Subcutaneous abdominal adipose tissue (tissue), 5 donors: Measurements from ENCODE around the gene HACE1.
A peak's percentile ranks its signal among the peaks of the same experiment; 100 is the strongest.
"Not testable (repeated sequence)": the region's sequence is repeated elsewhere in the genome, so short reads cannot be mapped to it uniquely, and the experiment has no call there.

Experiments
- H3K27ac ChIP-seq: one replicate; pipeline ENCODE4 v1.7.0; 2013; ENCODE audit warnings: low read depth, mild to moderate bottlenecking, inconsistent platforms, low read length, moderate library complexity
- H3K27me3 ChIP-seq, 5 donors: one replicate each; pipeline ENCODE4 v1.7.0; 2013; ENCODE audit warnings: low read length in 5 of 5, inconsistent platforms in 1 of 5; ENCODE audit not compliant: control insufficient read depth in 5 of 5, insufficient read depth in 4 of 5
- H3K36me3 ChIP-seq, 5 donors: one replicate each; pipeline ENCODE4 v1.7.0; 2013; ENCODE audit warnings: low read length in 5 of 5; ENCODE audit not compliant: control insufficient read depth in 5 of 5, insufficient read depth in 5 of 5
- H3K4me1 ChIP-seq, 5 donors: one replicate each; pipeline ENCODE4 v1.7.0; 2013; ENCODE audit warnings: low read length in 5 of 5, mild to moderate bottlenecking in 3 of 5, moderate library complexity in 1 of 5; ENCODE audit not compliant: control insufficient read depth in 5 of 5, insufficient read depth in 5 of 5
- H3K4me3 ChIP-seq, 5 donors: one replicate each; pipeline ENCODE4 v1.7.0; 2013; ENCODE audit warnings: low read length in 5 of 5, low read depth in 1 of 5
- H3K9ac ChIP-seq, 5 donors: one replicate each; pipeline ENCODE4 v1.7.0; 2013; ENCODE audit warnings: low read length in 5 of 5, mild to moderate bottlenecking in 4 of 5, moderate library complexity in 3 of 5
- H3K9me3 ChIP-seq, 5 donors: one replicate each; pipeline ENCODE4 v1.7.0; 2013; ENCODE audit warnings: low read length in 5 of 5; ENCODE audit not compliant: control insufficient read depth in 5 of 5
- donor health status: healthy.
- donor health status: healthy.
- donor health status: healthy.
- donor health status: healthy.
- donor health status: healthy.

The HACE1 gene

GRCh38 chr6:104881964-104882668 is 22.4 kb upstream of the HACE1 start:
- no peak overlapping the region for H3K9ac ChIP-seq
- H3K4me1 ChIP-seq: no peaks in the 10 kb centered on the region
- no peaks in the 10 kb centered on the region for H3K36me3 ChIP-seq
- H3K27me3 ChIP-seq: no peaks in the 10 kb centered on the region
- H3K4me3 ChIP-seq: no peak overlapping the region
- H3K27ac ChIP-seq: no peak overlapping the region
- H3K9me3 ChIP-seq: no peaks in the 10 kb centered on the region

GRCh38 chr6:104862456-104862855 is 2.7 kb upstream of the HACE1 start:
- Histone ChIP-seq H3K27ac (no peak overlapping the region), H3K27me3 (peaks cover 0 to 2% (median 0%) of the 10 kb centered on the region in 5 donors), H3K9me3 (no peaks in the 10 kb centered on the region)

GRCh38 chr6:104860221-104860620 is 502 bp upstream of the HACE1 start:
- Histone ChIP-seq H3K4me1 (peaks cover 3 to 16% (median 11%) of the 10 kb centered on the region in 5 donors), H3K36me3 (no peaks in the 10 kb centered on the region), H3K9me3 (no peaks in the 10 kb centered on the region), H3K9ac (peak overlapping the region in 4 of 5 donors; percentile 39 to 89 (median 73)), H3K27ac (peak overlapping the region; percentile 57), H3K4me3 (peak overlapping the region; percentile 62 to 93 (median 84)), H3K27me3 (no peaks in the 10 kb centered on the region)

More at GRCh38 chr6:104862456-104862855, 2.7 kb upstream of the HACE1 start:
- H3K4me1 ChIP-seq: peaks cover 3 to 16% (median 11%) of the 10 kb centered on the region in 5 donors
- H3K9ac ChIP-seq: no peak overlapping the region
- no peaks in the 10 kb centered on the region for H3K36me3 ChIP-seq
- no peak overlapping the region for H3K4me3 ChIP-seq

DNA sequence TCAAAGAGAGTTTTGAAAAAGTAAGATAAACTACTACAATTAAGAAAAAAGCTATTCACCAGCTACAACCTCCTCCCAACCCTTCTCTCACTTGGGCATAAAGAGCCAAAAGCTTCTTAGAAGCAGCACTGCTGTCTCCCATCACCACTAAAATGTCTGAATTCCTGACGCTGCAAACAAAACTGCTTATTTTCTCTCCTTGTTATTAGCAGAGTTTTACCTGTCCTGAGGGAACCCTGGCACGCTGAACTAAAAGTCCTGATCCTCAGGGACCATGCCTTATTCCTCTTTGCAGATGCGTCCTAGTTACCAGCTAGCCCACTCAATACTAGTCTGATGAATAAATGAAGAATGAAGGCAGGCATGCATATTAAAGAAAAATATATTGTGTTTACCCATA is 1.1 kb downstream of the HACE1 start:
- H3K4me3 ChIP-seq: peak overlapping the region; percentile 73 to 93 (median 84)
- no peaks in the 10 kb centered on the region for H3K27me3 ChIP-seq
- H3K27ac ChIP-seq: peak overlapping the region; percentile 57
- no peaks in the 10 kb centered on the region for H3K36me3 ChIP-seq
- peaks cover 3 to 16% (median 11%) of the 10 kb centered on the region in 5 donors for H3K4me1 ChIP-seq
- peak overlapping the region; percentile 77 to 91 (median 87) for H3K9ac ChIP-seq
- H3K9me3 ChIP-seq: no peaks in the 10 kb centered on the region

- Histone ChIP-seq H3K4me1 (peaks cover 3 to 16% (median 11%) of the 10 kb centered on the region in 5 donors), H3K9me3 (no peaks in the 10 kb centered on the region), H3K9ac (no peak overlapping the region)
These were observed 4.2 kb downstream of the HACE1 start for GRCh38 chr6:104855507-104855906.

DNA sequence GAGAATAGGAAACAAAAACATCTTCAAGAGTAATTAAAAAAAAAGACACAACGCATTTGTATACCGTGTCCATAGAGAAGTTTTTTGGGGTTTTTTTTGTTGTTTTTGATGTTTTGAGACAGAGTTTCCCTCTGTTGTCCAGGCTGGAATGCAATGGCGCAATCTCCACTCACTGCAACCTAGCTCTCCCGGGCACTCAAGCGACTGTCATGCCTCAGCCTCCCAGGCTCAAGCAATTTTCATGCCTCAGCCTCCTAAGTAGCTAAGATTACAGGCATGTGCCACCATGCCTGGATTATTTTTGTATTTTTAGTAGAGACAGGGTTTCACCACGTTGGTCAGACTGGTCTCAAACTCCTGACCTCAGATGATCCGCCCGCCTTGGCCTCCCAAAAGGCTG is 12.0 kb downstream of the HACE1 start:
- peaks cover 4 to 23% (median 19%) of the 10 kb centered on the region in 5 donors for H3K36me3 ChIP-seq
- not testable (repeated sequence) for H3K4me1 ChIP-seq, H3K4me3 ChIP-seq, H3K27ac ChIP-seq, H3K9ac ChIP-seq, H3K27me3 ChIP-seq, H3K9me3 ChIP-seq

More at GRCh38 chr6:104855507-104855906, 4.2 kb downstream of the HACE1 start:
- Histone ChIP-seq H3K4me3 (no peak overlapping the region), H3K27ac (no peak overlapping the region), H3K27me3 (no peaks in the 10 kb centered on the region), H3K36me3 (peaks cover 0 to 5% (median 3%) of the 10 kb centered on the region in 5 donors)

DNA sequence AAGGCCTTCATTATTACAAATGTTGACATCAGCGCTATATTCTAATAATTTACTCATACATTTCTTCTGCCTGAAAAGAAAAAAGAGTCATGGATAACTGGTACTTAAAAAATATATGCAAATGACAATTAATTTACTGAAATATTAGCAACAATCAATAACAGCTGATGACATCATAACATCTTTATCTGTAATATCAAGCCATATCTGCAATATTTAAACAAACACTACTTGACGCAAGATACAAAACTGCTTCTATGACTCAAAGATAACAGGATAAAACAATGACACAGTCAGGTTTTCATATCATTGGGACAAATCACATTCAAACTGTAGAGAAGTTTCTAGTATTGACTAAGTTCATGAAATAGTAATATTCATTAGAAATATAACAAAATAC is 16.5 kb downstream of the HACE1 start:
- Histone ChIP-seq H3K36me3 (peaks cover 7 to 26% (median 17%) of the 10 kb centered on the region in 5 donors), H3K9me3 (peaks cover 0 to 3% (median 0%) of the 10 kb centered on the region in 5 donors), H3K27ac (no peak overlapping the region), H3K27me3 (no peaks in the 10 kb centered on the region), H3K9ac (no peak overlapping the region), H3K4me1 (no peaks in the 10 kb centered on the region), H3K4me3 (no peak overlapping the region)

GRCh38 chr6:104837158-104837557 is 22.6 kb downstream of the HACE1 start:
- Histone ChIP-seq H3K9ac (no peak overlapping the region), H3K36me3 (peaks cover 12 to 23% (median 18%) of the 10 kb centered on the region in 5 donors), H3K4me1 (no peaks in the 10 kb centered on the region), H3K27ac (no peak overlapping the region), H3K27me3 (no peaks in the 10 kb centered on the region), H3K9me3 (peaks cover 0 to 3% (median 0%) of the 10 kb centered on the region in 5 donors), H3K4me3 (no peak overlapping the region)

GRCh38 chr6:104836479-104837020 is 23.2 kb downstream of the HACE1 start:
- H3K9ac ChIP-seq, H3K27me3 ChIP-seq, H3K4me3 ChIP-seq, H3K27ac ChIP-seq, H3K9me3 ChIP-seq, H3K4me1 ChIP-seq: not testable (repeated sequence)
- H3K36me3 ChIP-seq: peaks cover 12 to 23% (median 18%) of the 10 kb centered on the region in 5 donors

GRCh38 chr6:104835782-104836181 is 23.9 kb downstream of the HACE1 start:
- H3K27ac ChIP-seq: no peak overlapping the region
- H3K9me3 ChIP-seq: peaks cover 0 to 3% (median 0%) of the 10 kb centered on the region in 5 donors
- no peaks in the 10 kb centered on the region for H3K27me3 ChIP-seq
- no peak overlapping the region for H3K4me3 ChIP-seq
- peaks cover 12 to 23% (median 18%) of the 10 kb centered on the region in 5 donors for H3K36me3 ChIP-seq
- H3K4me1 ChIP-seq: no peaks in the 10 kb centered on the region
- no peak overlapping the region for H3K9ac ChIP-seq
